Effector memory CD4-positive, alpha-beta T cell (primary cell): ENCODE data around the gene LCA5.
"Not testable (repeated sequence)": the region's sequence is repeated elsewhere in the genome, so short reads cannot be mapped to it uniquely, and the experiment has no call there.

Experiments used
- DNase-seq, 3 donors: peaks; one replicate each; pipeline ENCODE4 v3.0.0-alpha.2; 2020
- H3K27ac ChIP-seq: 2 replicates; pipeline ENCODE4 v1.7.0; 2013; ENCODE audit warnings: mild to moderate bottlenecking, low read length, moderate library complexity; ENCODE audit not compliant: insufficient read depth, poor library complexity, severe bottlenecking
- H3K27me3 ChIP-seq: replicated peaks from 2 replicates; pipeline ENCODE4 v1.7.0; 2013; ENCODE audit warnings: mild to moderate bottlenecking, low read length; ENCODE audit not compliant: insufficient read depth, control insufficient read depth, poor library complexity, severe bottlenecking
- H3K36me3 ChIP-seq: 2 replicates; pipeline ENCODE4 v1.7.0; 2013; ENCODE audit warnings: mild to moderate bottlenecking, low read length, moderate library complexity; ENCODE audit not compliant: control insufficient read depth, insufficient read depth
- H3K4me1 ChIP-seq: 2 replicates; pipeline ENCODE4 v1.7.0; 2013; ENCODE audit warnings: low read length, mild to moderate bottlenecking; ENCODE audit not compliant: control insufficient read depth, insufficient read depth, poor library complexity, severe bottlenecking
- H3K4me3 ChIP-seq: 2 replicates; pipeline ENCODE4 v1.7.0; 2013; ENCODE audit warnings: low read length, low read depth, mild to moderate bottlenecking; ENCODE audit not compliant: insufficient read depth, poor library complexity, severe bottlenecking
- H3K9me3 ChIP-seq: 2 replicates; pipeline ENCODE4 v1.7.0; 2013; ENCODE audit warnings: mild to moderate bottlenecking, low read length, moderate library complexity; ENCODE audit not compliant: control insufficient read depth
- total RNA-seq, 3 donors: gene quantifications; one replicate each; lab custom pipeline; 2026; lab: John Stamatoyannopoulos, UW

Gene LCA5
- total RNA-seq, result 0 to 0.19 (median 0) reads per million in 3 donors

- H3K27me3 ChIP-seq, result no peaks in the 10 kb centered on the region
- H3K27ac ChIP-seq, result peak within 1 kb of the TSS; percentile 51
- DNase-seq, result peak; percentile 47 to 67 (median 63)
- H3K4me3 ChIP-seq, result peak within 1 kb of the TSS; percentile 80
- H3K9me3 ChIP-seq, result no peaks in the 10 kb centered on the region
- no peaks in the 10 kb centered on the region for H3K36me3 ChIP-seq
- peaks cover 11% of the 10 kb centered on the region for H3K4me1 ChIP-seq
Measured at GRCh38 chr6:79536954-79537747, at the start of gene LCA5. Gene LCA5 (minus strand): TSS chr6:79537430. CDS start chr6:79518894, 18,536 bp downstream.

DNA sequence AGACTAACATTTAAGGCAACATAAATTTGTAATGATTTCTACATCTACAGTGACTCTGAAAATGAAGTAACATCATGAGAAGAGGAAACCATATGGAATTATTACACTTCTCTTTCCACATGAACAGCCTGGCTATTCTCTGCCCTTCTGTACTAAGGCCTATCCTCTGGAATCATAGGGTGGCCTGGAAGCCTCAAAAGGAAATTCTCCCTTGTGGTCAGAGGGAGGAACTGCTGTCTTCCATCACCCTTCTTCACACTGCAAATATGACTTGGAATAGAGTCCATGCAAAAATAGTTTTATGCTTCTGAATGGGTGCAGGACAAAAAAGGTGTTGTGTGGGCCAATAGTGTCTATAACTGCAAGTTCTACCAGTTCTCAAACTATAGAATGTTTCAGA, 49.3 kb upstream of the LCA5 start:
- H3K27me3 ChIP-seq, result no peaks in the 10 kb centered on the region
- DNase-seq, result no peak

DNA sequence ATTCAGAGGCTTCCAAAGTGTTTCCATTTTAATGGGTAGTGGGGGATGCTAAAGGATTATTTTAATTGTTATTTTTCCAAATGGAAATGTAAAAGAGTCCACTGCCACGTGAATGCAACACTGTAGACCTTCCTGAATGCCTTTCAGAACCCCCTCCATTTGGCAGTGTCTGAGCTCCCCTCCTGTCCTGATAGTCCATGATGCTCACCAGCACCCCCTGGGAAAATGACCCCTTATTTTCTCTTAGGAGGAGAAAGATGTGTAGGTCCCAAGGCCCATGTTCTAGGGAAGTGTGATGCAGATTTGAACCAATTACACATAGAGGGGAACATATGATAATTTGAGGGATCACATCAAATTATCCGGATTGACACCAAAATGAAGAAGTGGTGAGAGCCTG, 47.1 kb upstream of the LCA5 start:
- H3K4me3 ChIP-seq, result no peak overlapping the region
- H3K36me3 ChIP-seq, result no peaks in the 10 kb centered on the region
- H3K4me1 ChIP-seq, result no peaks in the 10 kb centered on the region
- no peak for DNase-seq
- H3K9me3 ChIP-seq, result no peaks in the 10 kb centered on the region
- no peak overlapping the region for H3K27ac ChIP-seq
- H3K27me3 ChIP-seq, result no peaks in the 10 kb centered on the region

More for the DNA sequence above, 49.3 kb upstream of the LCA5 start:
- no peaks in the 10 kb centered on the region for H3K4me1 ChIP-seq
- H3K36me3 ChIP-seq, result no peaks in the 10 kb centered on the region
- no peaks in the 10 kb centered on the region for H3K9me3 ChIP-seq
- no peak overlapping the region for H3K4me3 ChIP-seq
- no peak overlapping the region for H3K27ac ChIP-seq

DNA sequence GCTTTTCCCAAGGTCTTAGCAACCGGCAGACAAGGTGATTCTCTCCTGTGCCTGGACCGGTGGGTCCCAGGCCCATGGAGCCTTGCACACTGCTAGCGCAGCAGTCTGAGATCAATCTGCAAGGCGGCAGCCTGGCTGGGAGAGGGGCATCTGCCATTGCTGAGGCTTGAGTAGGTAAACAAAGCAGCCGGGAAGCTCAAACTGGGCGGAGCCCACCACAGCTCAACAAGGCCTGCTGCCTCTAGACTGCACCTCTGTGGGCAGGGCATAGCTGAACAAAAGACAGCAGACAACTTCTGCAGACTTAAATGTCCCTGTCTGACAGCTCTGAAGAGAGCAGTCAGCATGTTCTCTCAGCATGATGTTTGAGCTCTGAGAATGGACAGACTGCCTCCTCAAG, 40.7 kb upstream of the LCA5 start:
- H3K4me3 ChIP-seq, H3K27me3 ChIP-seq, H3K27ac ChIP-seq, DNase-seq, H3K4me1 ChIP-seq, H3K9me3 ChIP-seq, H3K36me3 ChIP-seq: not testable (repeated sequence)

GRCh38 chr6:79574630-79575225, 37.5 kb upstream of the LCA5 start:
- Histone ChIP-seq H3K4me3 (no peak overlapping the region), H3K27me3 (no peaks in the 10 kb centered on the region), H3K36me3 (no peaks in the 10 kb centered on the region), H3K9me3 (no peaks in the 10 kb centered on the region), H3K27ac (no peak overlapping the region), H3K4me1 (no peaks in the 10 kb centered on the region)
- DNase-seq, result no peak

GRCh38 chr6:79574174-79574573, 36.9 kb upstream of the LCA5 start:
- Histone ChIP-seq H3K27me3 (no peaks in the 10 kb centered on the region), H3K36me3 (no peaks in the 10 kb centered on the region), H3K4me3 (no peak overlapping the region), H3K4me1 (no peaks in the 10 kb centered on the region), H3K27ac (no peak overlapping the region), H3K9me3 (no peaks in the 10 kb centered on the region)
- DNase-seq, result no peak

- H3K4me3 ChIP-seq, result no peak overlapping the region
- H3K27ac ChIP-seq, result no peak overlapping the region
- no peaks in the 10 kb centered on the region for H3K36me3 ChIP-seq
- H3K27me3 ChIP-seq, result no peaks in the 10 kb centered on the region
- no peaks in the 10 kb centered on the region for H3K9me3 ChIP-seq
- H3K4me1 ChIP-seq, result no peaks in the 10 kb centered on the region
- no peak for DNase-seq
Measured at GRCh38 chr6:79571030-79571367, 33.8 kb upstream of the LCA5 start.

GRCh38 chr6:79570129-79571029, 33.1 kb upstream of the LCA5 start:
- Histone ChIP-seq H3K27ac (no peak overlapping the region), H3K4me3 (no peak overlapping the region)

DNA sequence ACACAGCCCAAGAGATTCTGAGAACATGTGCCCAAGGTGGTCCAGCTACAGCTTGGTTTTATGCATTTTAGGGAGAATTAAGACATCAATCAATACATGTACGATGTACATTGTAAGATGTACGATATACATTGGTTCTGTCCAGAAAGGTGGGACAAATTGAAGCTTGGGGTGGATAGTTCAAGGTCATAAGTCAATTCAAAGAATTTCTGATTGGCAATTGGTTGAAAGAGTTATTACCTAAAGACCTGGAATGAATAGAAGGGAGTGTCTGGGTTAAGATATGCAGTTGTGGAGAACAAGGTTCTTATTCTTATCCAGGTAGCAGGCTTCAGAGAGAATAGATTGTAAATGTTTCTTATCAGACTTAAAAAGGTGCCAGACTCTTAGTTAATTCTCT, 31.8 kb upstream of the LCA5 start:
- H3K9me3 ChIP-seq, result no peaks in the 10 kb centered on the region
- H3K36me3 ChIP-seq, result no peaks in the 10 kb centered on the region
- no peak for DNase-seq

More at GRCh38 chr6:79570129-79571029, 33.1 kb upstream of the LCA5 start:
- no peaks in the 10 kb centered on the region for H3K27me3 ChIP-seq
- H3K36me3 ChIP-seq, result no peaks in the 10 kb centered on the region
- DNase-seq, result no peak
- H3K4me1 ChIP-seq, result no peaks in the 10 kb centered on the region
- H3K9me3 ChIP-seq, result no peaks in the 10 kb centered on the region

More for the DNA sequence above, 31.8 kb upstream of the LCA5 start:
- H3K4me1 ChIP-seq, result no peaks in the 10 kb centered on the region
- H3K27me3 ChIP-seq, result no peaks in the 10 kb centered on the region
- H3K27ac ChIP-seq, result no peak overlapping the region
- no peak overlapping the region for H3K4me3 ChIP-seq
